Measurements from ENCODE around the gene ELK1. TPM values are rescaled to one million over a fixed set of nuclear protein-coding genes. Genes with fewer than 3 reads are reported as not detected.

The ELK1 gene
- total and polyA plus RNA-seq, 2 of the 8 experiments (the other 6 are each of a cell fraction or from before 2014, with no cell fraction given): 31.9 to 42.2 TPM

DNA sequence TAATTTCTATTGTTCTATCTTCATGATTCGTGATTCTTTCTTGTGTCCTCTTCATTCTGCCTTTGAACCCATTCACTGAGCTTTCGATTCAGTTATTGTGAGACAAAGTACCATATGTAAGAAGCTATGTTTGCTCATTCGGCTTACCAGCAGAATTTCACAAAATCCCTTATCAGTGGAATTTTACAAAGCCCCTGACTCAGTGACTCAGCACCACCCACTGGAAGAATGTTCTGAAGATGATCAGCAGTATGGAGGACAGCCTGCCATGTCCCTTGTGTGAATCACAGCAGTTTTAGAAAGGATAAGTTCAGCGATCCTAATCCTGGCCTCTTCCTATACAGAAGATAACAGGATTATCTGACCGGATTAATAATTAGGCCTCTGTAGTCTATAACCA lies 14.4 kb upstream of the ELK1 start:
- Histone ChIP-seq H4K8ac (ENCODE audit: extremely low read depth, insufficient read depth, low read length) (no peak overlapping the region), H3K23me2 (ENCODE audit: low read depth, low read length) (no peaks in the 10 kb centered on the region), H3K27ac (ENCODE audit: low read depth, low read length) (no peak overlapping the region), H3K4me1 (replicated peaks in 1 of 4; ENCODE audit: control insufficient read depth in 3 of 4, insufficient read depth in 4 of 4, low read length in 3 of 4) (no peaks in the 10 kb centered on the region), H2BK5ac (ENCODE audit: low read depth, low read length) (no peak overlapping the region), H3K18ac (ENCODE audit: extremely low read depth, low read length) (no peak overlapping the region), H3K14ac (ENCODE audit: insufficient read length) (no peak overlapping the region), H3K27me3 (replicated peaks in 1 of 4; ENCODE audit: control insufficient read depth in 3 of 4, extremely low read depth in 1 of 4, insufficient read depth in 3 of 4, low read length in 3 of 4) (peaks cover 0 to 2% (median under 1%) of the 10 kb centered on the region in 4 experiments; a peak in 3 of 7 replicates), H4K20me1 (replicated peaks in 1 of 2; ENCODE audit: control insufficient read depth in 1 of 2, insufficient read depth in 2 of 2, low read length in 2 of 2) (no peaks in the 10 kb centered on the region), H2AFZ (ENCODE audit: low read length) (no peak overlapping the region), H2BK20ac (ENCODE audit: low read length) (no peak overlapping the region), H3K4me3 (ENCODE audit: extremely low read depth in 1 of 4, insufficient read depth in 2 of 4, low read depth in 3 of 4, low read length in 4 of 4) (no peak overlapping the region), H3K4me2 (ENCODE audit: insufficient read depth in 1 of 2, low read depth in 2 of 2, low read length in 2 of 2) (no peak overlapping the region), H2BK12ac (ENCODE audit: low read depth, low read length) (no peak overlapping the region), H3K4ac (replicated peaks; ENCODE audit: insufficient read length, low read depth, low read length) (no peak overlapping the region), H3K23ac (ENCODE audit: insufficient read length) (no peak overlapping the region), H3K9me3 (ENCODE audit: insufficient read depth in 2 of 2, low read depth in 1 of 2, low read length in 1 of 2) (no peaks in the 10 kb centered on the region), H3K56ac (replicated peaks; ENCODE audit: insufficient read length, low read depth, low read length) (no peak overlapping the region), H2BK15ac (ENCODE audit: low read length) (no peak overlapping the region), H3K79me2 (ENCODE audit: control insufficient read depth in 1 of 2, insufficient read depth in 2 of 2, low read length in 2 of 2) (no peaks in the 10 kb centered on the region), H3K36me3 (ENCODE audit: control insufficient read depth in 2 of 4, insufficient read depth in 4 of 4, low read length in 3 of 4) (no peaks in the 10 kb centered on the region), H2AK5ac (ENCODE audit: low read depth, low read length) (no peak overlapping the region), H4K91ac (replicated peaks; ENCODE audit: insufficient read length, low read length) (no peak overlapping the region), H3K9ac (replicated peaks in 1 of 4; ENCODE audit: extremely low read depth in 1 of 4, low read depth in 3 of 4, low read length in 3 of 4) (no peak overlapping the region), H4K5ac (ENCODE audit: insufficient read length, low read depth, low read length) (no peak overlapping the region), H3K79me1 (ENCODE audit: low read depth, low read length) (no peaks in the 10 kb centered on the region), H2BK120ac (replicated peaks; ENCODE audit: low read depth, low read length) (no peak overlapping the region)
- WGBS, 2 experiments (ENCODE audit: extremely low coverage in 1 of 2, insufficient coverage in 1 of 2, insufficient read length in 1 of 2, insufficient replicate concordance in 2 of 2, low coverage in 1 of 2, low lambda C conversion rate in 2 of 2, missing lambda C conversion rate in 1 of 2): 88% methylated on average over 5 of the region's 5 CpGs; no CpG with 5 or more reads in 1 of the 2 experiments
- POLR2A ChIA-PET (ENCODE audit: partially characterized antibody): interaction anchor here (1.4 kb wide), 1 partner anchor 20 kb away, joined by 3 read pairs; no protein-coding TSS in a partner anchor
- TF ChIP-seq, protein P1, sequence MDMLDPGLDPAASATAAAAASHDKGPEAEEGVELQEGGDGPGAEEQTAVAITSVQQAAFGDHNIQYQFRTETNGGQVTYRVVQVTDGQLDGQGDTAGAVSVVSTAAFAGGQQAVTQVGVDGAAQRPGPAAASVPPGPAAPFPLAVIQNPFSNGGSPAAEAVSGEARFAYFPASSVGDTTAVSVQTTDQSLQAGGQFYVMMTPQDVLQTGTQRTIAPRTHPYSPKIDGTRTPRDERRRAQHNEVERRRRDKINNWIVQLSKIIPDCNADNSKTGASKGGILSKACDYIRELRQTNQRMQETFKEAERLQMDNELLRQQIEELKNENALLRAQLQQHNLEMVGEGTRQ (IDR thresholded peaks at IDR 0.05; ENCODE audit: low read length): no peak
- TF ChIP-seq EGR1 (IDR thresholded peaks at IDR 0.05; ENCODE audit: borderline replicate concordance, low read depth, low read length) (no peak), GTF2F1 (IDR thresholded peaks at IDR 0.05; ENCODE audit: borderline replicate concordance, low read depth, low read length) (no peak), EZH2 (IDR thresholded peaks at IDR 0.05; ENCODE audit: low read depth, low read length, severe bottlenecking) (no peak), EP300 (IDR thresholded peaks at IDR 0.05; ENCODE audit: borderline replicate concordance in 1 of 2, low read depth in 2 of 2, low read length in 2 of 2) (no peak), JUN (IDR thresholded peaks at IDR 0.05; ENCODE audit: low read depth, low read length) (no peak)
- CTCF ChIA-PET (ENCODE audit: partially characterized antibody): interaction anchor here (0.5 kb wide), 1 partner anchor 418 kb away, joined by 3 read pairs; no protein-coding TSS in a partner anchor
- DNase-seq (ENCODE audit: low read depth in 1 of 2, low spot score in 2 of 2) (no peak), FAIRE-seq (no peak)

Data from H1 (cell line).